Measurements from ENCODE around the gene WFDC6. TPM values are rescaled to one million over a fixed set of nuclear protein-coding genes. Genes with fewer than 3 reads are reported as not detected.
"Not testable (repeated sequence)": the region's sequence is repeated elsewhere in the genome, so short reads cannot be mapped to it uniquely, and the experiment has no call there.

WFDC6 gene
- total RNA-seq, 1 donor from 2014 or later, result not detected

- no peak overlapping the region for H3K4me3 ChIP-seq (ENCODE audit: low read depth, low read length)
- no peak for DNase-seq (ENCODE audit: low read depth)
- H3K36me3 ChIP-seq (ENCODE audit: control insufficient read depth, insufficient read depth, low read length), result no peaks in the 10 kb centered on the region
- no peak for TF ChIP-seq CTCF (IDR thresholded peaks at IDR 0.05; ENCODE audit: insufficient read depth, low read length, poor library complexity, severe bottlenecking)
- peaks cover 3% of the 10 kb centered on the region for H3K27me3 ChIP-seq (ENCODE audit: control insufficient read depth, insufficient read depth, low read length)
Observed at GRCh38 chr20:45578231-45578630, 38.9 kb upstream of the WFDC6 start.

- TF ChIP-seq CTCF (IDR thresholded peaks at IDR 0.05; ENCODE audit: insufficient read depth, low read length, poor library complexity, severe bottlenecking), result no peak
- Histone ChIP-seq H3K27me3 (ENCODE audit: control insufficient read depth, insufficient read depth, low read length) (peaks cover 3% of the 10 kb centered on the region), H3K36me3 (ENCODE audit: control insufficient read depth, insufficient read depth, low read length) (no peaks in the 10 kb centered on the region), H3K4me3 (ENCODE audit: low read depth, low read length) (no peak overlapping the region)
- DNase-seq (ENCODE audit: low read depth), result no peak
Observed at GRCh38 chr20:45576995-45577394, 37.7 kb upstream of the WFDC6 start.

GRCh38 chr20:45575931-45576330 is 36.6 kb upstream of the WFDC6 start:
- no peaks in the 10 kb centered on the region for H3K36me3 ChIP-seq (ENCODE audit: control insufficient read depth, insufficient read depth, low read length)
- TF ChIP-seq CTCF (IDR thresholded peaks at IDR 0.05; ENCODE audit: insufficient read depth, low read length, poor library complexity, severe bottlenecking), result no peak
- DNase-seq (ENCODE audit: low read depth), result no peak
- H3K4me3 ChIP-seq (ENCODE audit: low read depth, low read length), result no peak overlapping the region
- peaks cover 3% of the 10 kb centered on the region for H3K27me3 ChIP-seq (ENCODE audit: control insufficient read depth, insufficient read depth, low read length)

- H3K36me3 ChIP-seq (ENCODE audit: control insufficient read depth, insufficient read depth, low read length); DNase-seq (ENCODE audit: low read depth); H3K27me3 ChIP-seq (ENCODE audit: control insufficient read depth, insufficient read depth, low read length); H3K4me3 ChIP-seq (ENCODE audit: low read depth, low read length): not testable (repeated sequence)
Observed at GRCh38 chr20:45569650-45570049, 30.4 kb upstream of the WFDC6 start.

- H3K4me3 ChIP-seq (ENCODE audit: low read depth, low read length), result no peak overlapping the region
- DNase-seq (ENCODE audit: low read depth), result no peak
- no peak for TF ChIP-seq CTCF (IDR thresholded peaks at IDR 0.05; ENCODE audit: insufficient read depth, low read length, poor library complexity, severe bottlenecking)
- H3K36me3 ChIP-seq (ENCODE audit: control insufficient read depth, insufficient read depth, low read length), result no peaks in the 10 kb centered on the region
- no peaks in the 10 kb centered on the region for H3K27me3 ChIP-seq (ENCODE audit: control insufficient read depth, insufficient read depth, low read length)
Observed at GRCh38 chr20:45564760-45565276, 25.5 kb upstream of the WFDC6 start.

GRCh38 chr20:45555198-45555597 is 15.9 kb upstream of the WFDC6 start:
- TF ChIP-seq CTCF (IDR thresholded peaks at IDR 0.05; ENCODE audit: insufficient read depth, low read length, poor library complexity, severe bottlenecking), result no peak
- Histone ChIP-seq H3K36me3 (ENCODE audit: control insufficient read depth, insufficient read depth, low read length) (no peaks in the 10 kb centered on the region), H3K4me3 (ENCODE audit: low read depth, low read length) (no peak overlapping the region), H3K27me3 (ENCODE audit: control insufficient read depth, insufficient read depth, low read length) (no peaks in the 10 kb centered on the region)
- DNase-seq (ENCODE audit: low read depth), result no peak
